Measurements from ENCODE around the gene PMF1.
"Not testable (repeated sequence)": the region's sequence is repeated elsewhere in the genome, so short reads cannot be mapped to it uniquely, and the experiment has no call there.

PMF1 gene

GRCh38 chr1:156196445-156196844 is 16.4 kb upstream of the PMF1 start:
- DNase-seq (ENCODE audit: low spot score) = no peak

DNA sequence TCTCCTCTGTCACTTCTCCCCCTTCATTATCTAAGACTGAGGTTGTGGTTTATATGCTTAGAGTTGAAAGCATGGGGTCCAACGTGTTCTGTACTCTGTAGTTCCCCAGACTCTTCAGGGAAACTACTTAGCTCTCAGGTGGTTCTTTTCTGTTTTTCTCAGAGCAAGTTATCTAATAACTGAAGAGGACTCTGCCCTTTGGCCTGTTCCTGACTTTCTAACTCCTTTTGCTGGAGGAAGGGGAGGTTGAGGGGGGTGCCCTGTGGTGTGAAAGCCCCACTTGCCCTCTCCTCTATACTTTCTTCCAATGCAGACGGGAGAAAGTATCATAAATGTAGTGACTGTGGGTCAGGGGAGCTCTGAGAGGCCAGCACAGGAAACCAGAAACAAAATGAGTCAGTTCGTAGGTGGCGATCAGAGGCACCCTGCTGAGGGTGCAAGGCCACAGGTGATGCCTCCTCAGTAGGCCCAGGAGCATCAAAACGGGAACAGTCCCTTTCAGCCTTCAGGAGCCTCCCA is 13.9 kb upstream of the PMF1 start:
- DNase-seq (ENCODE audit: low spot score) = no peak

DNA sequence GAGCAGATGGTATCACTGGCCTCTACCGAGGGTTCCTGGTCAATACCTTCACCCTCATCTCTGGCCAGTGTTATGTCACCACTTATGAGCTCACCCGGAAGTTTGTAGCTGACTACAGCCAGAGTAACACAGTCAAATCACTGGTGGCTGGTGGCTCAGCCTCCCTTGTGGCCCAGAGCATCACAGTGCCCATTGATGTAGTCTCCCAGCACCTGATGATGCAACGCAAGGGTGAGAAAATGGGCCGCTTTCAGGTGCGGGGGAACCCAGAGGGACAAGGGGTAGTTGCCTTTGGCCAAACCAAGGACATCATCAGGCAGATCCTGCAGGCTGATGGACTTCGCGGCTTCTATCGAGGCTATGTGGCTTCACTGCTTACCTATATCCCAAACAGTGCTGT is 12.8 kb upstream of the PMF1 start:
- DNase-seq (ENCODE audit: low spot score) = no peak

DNA sequence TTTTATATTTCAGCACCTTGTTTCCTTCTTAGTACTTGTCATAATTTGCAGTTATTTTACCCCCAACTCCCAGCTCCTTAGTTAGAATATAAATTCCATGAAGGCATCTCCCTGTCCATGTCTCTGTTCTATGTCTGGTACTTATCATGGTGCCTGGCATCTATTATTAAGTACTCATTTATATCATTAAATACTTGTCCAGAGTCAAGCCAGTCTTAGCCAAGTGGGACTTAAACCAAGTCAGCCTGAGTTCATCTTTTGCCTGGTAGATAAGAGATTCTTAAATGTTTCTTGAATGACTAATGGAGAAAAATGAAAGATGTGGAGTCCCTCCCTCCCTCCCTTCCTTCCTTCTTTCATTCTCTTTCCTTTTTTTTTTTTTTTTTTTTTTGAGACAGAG is 9.5 kb upstream of the PMF1 start:
- no peak for DNase-seq (ENCODE audit: low spot score)

GRCh38 chr1:156204686-156205085 is 8.1 kb upstream of the PMF1 start:
- DNase-seq (ENCODE audit: low spot score) = no peak

DNA sequence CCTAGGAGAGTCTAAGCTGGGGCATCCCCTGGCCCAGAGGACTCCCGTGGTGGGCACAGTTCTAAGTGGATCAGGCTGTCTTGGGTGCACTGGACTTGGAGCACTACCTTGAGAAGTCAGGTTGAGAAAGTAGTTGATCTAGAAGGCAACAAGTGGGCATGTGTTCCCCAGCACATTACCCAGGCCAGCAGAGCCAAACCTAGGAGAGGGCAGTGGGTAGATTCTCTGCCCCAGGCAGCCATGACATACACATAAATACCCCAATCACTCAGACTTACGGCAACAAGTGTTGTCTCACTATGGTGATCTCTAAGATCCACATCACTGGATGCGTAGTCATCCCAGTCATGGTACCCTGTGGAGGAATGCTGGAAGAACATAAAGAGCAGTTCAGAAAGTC is 1.6 kb upstream of the PMF1 start:
- DNase-seq (ENCODE audit: low spot score) = no peak

DNA sequence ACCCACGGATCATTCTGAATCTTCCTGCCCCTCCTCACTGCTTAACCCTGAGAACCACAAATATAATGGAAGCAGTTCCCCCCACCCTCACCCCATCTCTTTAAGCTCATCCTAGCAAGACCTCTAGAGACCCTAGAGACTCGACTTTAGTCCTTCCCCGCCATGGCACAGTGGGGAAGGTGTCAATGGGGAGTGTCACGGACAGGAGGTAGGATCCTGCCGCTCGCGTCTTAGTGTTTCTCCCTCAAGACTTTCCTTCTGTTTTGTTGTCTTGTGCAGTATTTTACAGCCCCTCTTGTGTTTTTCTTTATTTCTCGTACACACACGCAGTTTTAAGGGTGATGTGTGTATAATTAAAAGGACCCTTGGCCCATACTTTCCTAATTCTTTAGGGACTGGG is 677 bp upstream of the PMF1 start:
- DNase-seq (ENCODE audit: low spot score) = no peak

DNA sequence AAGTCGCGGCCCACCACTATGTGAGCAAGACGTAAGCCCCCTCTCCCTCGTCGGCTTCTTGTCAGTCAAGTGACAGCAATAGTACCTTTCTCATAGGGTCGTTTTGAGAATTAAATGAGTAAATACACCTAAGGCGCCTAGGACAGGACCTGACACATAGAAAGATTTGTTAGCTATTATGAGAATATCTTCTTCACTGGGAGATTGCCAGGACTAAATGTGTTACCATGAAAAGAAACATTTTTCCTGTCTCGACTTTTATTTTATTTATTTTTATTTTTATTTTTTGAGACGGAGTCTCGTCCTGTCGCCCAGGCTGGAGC is 798 bp downstream of the PMF1 start:
- no peak for DNase-seq (ENCODE audit: low spot score)

- DNase-seq (ENCODE audit: low spot score) = no peak
These were observed 1.4 kb downstream of the PMF1 start for GRCh38 chr1:156214024-156214748.

- DNase-seq (ENCODE audit: low spot score) = not testable (repeated sequence)
These were observed 3.7 kb downstream of the PMF1 start for GRCh38 chr1:156216361-156217086.

DNA sequence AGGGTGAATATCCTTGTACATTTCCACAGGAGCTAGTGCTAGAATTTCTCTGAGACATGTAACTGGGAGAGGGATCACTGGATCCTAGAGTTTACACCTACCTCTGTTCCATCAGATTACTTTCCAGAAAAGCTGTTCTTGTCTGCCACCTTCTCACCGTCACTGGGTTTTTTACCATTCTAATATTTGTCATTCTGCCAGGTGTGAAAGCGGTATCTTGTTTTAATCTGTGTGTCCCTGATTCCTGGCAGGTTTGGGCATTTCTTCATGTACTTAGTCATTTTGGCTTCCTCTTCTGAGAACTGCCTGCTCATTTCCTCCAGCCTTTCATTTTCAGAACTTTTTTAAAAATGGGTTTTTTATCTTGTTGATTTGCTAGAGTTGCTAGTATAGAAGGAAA is 5.1 kb downstream of the PMF1 start:
- DNase-seq (ENCODE audit: low spot score) = no peak

- DNase-seq (ENCODE audit: low spot score) = no peak
These were observed 7.4 kb downstream of the PMF1 start for GRCh38 chr1:156220226-156220625.

GRCh38 chr1:156221986-156222692 is 9.3 kb downstream of the PMF1 start:
- no peak for DNase-seq (ENCODE audit: low spot score)

GRCh38 chr1:156225677-156226014 is 12.8 kb downstream of the PMF1 start:
- no peak for DNase-seq (ENCODE audit: low spot score)

DNA sequence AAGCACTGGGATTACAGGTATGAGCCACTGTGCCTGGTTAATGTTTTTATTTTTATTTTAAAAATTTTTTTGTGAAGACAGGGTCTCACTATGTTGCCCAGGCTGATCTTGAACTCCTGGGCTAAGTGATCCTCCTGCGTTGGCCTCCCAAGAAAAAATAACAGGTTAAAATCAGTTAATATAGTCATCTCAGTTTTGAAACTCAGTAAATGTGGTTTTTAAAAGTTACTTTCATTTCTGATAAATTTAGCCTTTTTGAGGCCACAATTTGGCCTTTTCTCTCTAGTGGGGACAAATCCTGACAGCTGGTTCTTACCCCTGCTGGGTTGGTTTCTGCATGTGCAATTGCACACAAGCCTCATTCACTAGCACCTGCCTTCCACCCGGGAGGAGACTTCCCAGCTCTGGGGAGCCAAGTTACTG is 13.3 kb downstream of the PMF1 start:
- DNase-seq (ENCODE audit: low spot score) = no peak

- DNase-seq (ENCODE audit: low spot score) = no peak
These were observed 14.0 kb downstream of the PMF1 start for GRCh38 chr1:156226782-156227181.

GRCh38 chr1:156228501-156228900 is 15.7 kb downstream of the PMF1 start:
- DNase-seq (ENCODE audit: low spot score) = no peak

DNA sequence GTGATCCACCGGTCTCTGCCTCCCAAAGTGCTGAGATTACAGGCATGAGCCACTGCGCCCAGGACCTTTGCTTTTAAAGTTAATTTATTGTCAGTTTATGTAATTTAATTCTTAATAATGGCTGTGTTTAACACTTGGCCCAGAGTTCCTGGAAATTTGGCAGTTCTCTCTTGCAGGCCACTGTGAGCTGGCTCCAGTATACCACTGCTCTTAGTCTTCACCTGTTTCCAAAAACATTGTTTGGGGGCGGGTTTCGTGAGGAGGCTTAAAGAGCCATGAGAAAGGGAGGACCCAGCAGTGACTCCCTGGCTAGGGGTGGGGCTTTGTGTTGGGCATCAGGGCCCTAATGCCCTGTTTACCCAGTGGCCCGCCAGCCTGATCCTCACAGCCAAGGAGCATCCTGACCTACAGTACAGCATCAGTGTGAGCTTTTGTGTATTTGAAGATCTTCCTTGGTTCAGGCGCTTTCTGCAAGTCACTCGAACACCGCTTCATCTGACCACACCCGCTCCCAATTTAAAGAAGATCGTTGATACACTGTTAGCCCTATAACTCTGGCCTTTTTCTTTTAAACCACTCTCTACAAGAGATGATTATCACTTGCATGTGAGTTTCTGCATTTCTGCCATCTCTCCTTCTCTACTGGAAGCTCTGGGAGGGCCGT is 17.1 kb downstream of the PMF1 start:
- no peak for DNase-seq (ENCODE audit: low spot score)

DNA sequence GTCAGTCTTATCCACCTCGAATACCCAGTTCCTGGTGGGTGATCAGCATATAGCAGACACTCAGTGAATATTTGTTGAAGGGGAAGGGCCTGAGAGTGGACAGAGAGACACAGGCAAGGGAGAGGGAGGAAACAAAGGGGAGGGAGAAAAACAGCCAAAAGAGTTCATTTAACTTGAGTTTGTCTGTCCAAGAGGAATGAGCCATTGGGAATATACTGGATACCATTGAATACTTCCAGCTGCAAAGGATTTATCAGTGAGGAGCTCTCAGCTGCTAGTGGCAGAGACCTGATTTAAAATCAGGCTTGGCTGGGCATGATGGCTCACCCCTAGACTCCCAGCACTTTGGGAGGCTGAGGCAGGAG is 17.6 kb downstream of the PMF1 start:
- no peak for DNase-seq (ENCODE audit: low spot score)

DNA sequence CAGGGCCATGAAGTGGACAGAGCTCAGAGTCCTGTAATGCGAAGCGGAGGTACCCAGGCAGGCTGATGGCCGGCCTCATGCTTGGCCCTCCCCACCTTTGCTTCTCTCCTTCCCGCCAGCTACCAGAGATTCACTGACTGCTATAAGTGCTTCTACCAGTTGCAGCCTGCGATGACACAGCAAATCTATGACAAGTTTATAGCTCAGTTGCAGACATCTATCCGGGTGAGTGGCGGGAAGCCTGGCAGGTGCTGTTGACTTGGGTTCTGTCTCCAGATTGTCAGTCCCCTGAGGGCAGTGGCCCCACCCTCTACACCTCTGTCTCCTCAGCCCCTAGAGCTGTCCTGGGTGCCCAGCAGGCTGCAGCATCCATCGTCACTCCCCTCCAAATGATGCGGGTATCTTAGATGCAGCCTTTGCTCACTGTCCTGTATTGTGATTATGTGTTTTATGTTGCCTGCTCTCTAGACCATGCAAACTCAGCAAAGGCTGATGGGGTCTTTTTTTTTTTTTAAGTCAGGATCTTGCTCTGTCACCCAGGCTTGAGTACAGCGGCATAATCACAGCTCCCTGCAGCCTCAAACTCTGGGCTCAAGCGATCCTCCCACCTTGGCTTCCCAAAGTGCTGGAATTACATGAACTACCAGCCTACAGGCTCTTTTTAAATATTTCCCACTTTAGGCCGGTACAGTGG is 19.5 kb downstream of the PMF1 start:
- DNase-seq (ENCODE audit: low spot score) = no peak

- no peak for DNase-seq (ENCODE audit: low spot score)
These were observed 20.8 kb downstream of the PMF1 start for GRCh38 chr1:156233426-156234127.

- no peak for DNase-seq (ENCODE audit: low spot score)
These were observed 23.4 kb downstream of the PMF1 start for GRCh38 chr1:156236164-156236563.
